ENCODE measurements around the gene MCM6.
"Not testable (repeated sequence)": the region's sequence is repeated elsewhere in the genome, so short reads cannot be mapped to it uniquely, and the experiment has no call there.

Gene MCM6

DNA sequence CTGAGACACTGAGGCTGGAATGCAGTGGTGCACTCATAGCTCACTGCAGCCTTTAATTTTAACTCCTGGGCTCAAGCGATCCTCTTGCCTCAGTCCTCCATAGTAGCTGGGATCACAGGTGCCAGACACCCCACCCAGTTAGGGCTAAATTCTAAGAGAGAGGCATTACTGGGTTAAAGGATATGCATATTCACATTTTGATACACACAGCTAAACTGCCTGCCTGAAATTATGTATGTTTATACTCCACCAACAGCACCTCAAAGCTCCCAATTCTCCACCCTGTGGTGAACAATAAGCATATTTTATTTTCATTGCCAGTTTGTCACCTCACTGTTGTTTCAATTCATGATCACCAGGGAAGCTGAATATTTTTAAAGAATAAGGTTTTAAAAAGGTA is 18.7 kb upstream of the MCM6 start:
- no peak for DNase-seq (ENCODE audit: extremely low spot score)
- ChIA-PET CTCF (no interaction called here), POLR2A (no interaction called here)
- TF ChIP-seq LEF1 (IDR thresholded peaks at IDR 0.05; ENCODE audit: borderline replicate concordance), result no peak
- TF ChIP-seq FOXK2 (IDR thresholded peaks at IDR 0.05), result no peak
- TF ChIP-seq FOXM1 (IDR thresholded peaks at IDR 0.05; ENCODE audit: borderline replicate concordance), result no peak
- TF ChIP-seq TARDBP (IDR thresholded peaks at IDR 0.05), result no peak
- TF ChIP-seq SP1 (IDR thresholded peaks at IDR 0.05), result no peak
- no peak for TF ChIP-seq ELF4 (IDR thresholded peaks at IDR 0.05)
- TF ChIP-seq HDGF (IDR thresholded peaks at IDR 0.05; ENCODE audit: borderline replicate concordance), result no peak
- TF ChIP-seq ARNT (IDR thresholded peaks at IDR 0.05), result no peak

DNA sequence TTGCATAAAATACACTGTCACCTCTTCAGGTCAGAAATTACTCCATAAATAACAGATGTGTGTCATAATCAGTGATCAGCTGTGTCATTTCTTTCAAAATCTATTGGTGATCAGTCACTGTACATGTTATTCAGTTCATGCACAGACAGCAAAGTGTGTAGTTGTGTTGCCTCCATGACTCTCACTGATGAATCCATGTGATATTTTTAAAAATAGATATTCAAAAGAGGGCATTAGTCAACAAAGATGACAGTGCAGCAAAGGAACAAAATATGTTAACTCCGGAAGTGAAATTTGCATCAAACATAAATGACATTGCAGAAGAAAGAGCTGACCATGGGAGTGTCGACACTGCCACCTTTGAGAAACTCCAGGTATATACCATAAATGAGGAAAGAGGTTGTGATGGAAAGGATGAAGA is 17.1 kb upstream of the MCM6 start:
- TF ChIP-seq ELF4 (IDR thresholded peaks at IDR 0.05) (no peak), FOXA1 (IDR thresholded peaks at IDR 0.05) (no peak), LEF1 (IDR thresholded peaks at IDR 0.05; ENCODE audit: borderline replicate concordance) (no peak), SUZ12 (IDR thresholded peaks at IDR 0.05) (no peak), BHLHE40 (IDR thresholded peaks at IDR 0.05; ENCODE audit: borderline replicate concordance) (no peak), FOXK2 (IDR thresholded peaks at IDR 0.05) (no peak), CTBP1 (IDR thresholded peaks at IDR 0.05; ENCODE audit: borderline replicate concordance) (no peak), L3MBTL2 (conservative IDR thresholded peaks at IDR 0.05) (no peak), FOXM1 (IDR thresholded peaks at IDR 0.05; ENCODE audit: borderline replicate concordance) (no peak), SP1 (IDR thresholded peaks at IDR 0.05) (no peak), ARNT (IDR thresholded peaks at IDR 0.05) (no peak), TARDBP (IDR thresholded peaks at IDR 0.05) (no peak), NFRKB (IDR thresholded peaks at IDR 0.05) (no peak), ZNF384 (IDR thresholded peaks at IDR 0.05) (no peak), HDGF (IDR thresholded peaks at IDR 0.05; ENCODE audit: borderline replicate concordance) (no peak)
- TF ChIP-seq, protein P1, sequence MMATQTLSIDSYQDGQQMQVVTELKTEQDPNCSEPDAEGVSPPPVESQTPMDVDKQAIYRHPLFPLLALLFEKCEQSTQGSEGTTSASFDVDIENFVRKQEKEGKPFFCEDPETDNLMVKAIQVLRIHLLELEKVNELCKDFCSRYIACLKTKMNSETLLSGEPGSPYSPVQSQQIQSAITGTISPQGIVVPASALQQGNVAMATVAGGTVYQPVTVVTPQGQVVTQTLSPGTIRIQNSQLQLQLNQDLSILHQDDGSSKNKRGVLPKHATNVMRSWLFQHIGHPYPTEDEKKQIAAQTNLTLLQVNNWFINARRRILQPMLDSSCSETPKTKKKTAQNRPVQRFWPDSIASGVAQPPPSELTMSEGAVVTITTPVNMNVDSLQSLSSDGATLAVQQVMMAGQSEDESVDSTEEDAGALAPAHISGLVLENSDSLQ (IDR thresholded peaks at IDR 0.05), result no peak
- CTCF ChIA-PET, result no interaction called here
- POLR2A ChIA-PET, result no interaction called here
- DNase-seq (ENCODE audit: extremely low spot score), result no peak

DNA sequence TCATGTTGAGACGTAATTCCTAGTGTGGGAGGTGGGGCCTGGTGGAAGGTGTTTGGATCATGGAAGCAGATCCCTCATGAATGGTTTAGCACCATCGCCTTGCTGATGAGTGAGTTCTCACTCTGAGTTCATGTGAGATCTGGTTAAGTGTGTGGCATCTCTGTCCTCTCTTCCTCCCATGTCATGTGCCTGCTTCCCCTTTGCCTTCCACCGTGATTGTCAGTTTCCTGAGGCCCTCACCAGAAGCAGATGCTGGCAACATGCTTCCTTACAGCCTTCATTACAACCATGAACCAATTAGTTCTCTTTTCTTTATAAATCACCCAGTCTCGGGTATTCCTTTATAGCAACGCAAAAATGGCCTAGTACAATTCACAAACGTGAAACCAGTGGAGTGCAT is 14.6 kb upstream of the MCM6 start:
- TF ChIP-seq LEF1 (IDR thresholded peaks at IDR 0.05; ENCODE audit: borderline replicate concordance) (no peak), NFRKB (IDR thresholded peaks at IDR 0.05) (no peak), BHLHE40 (IDR thresholded peaks at IDR 0.05; ENCODE audit: borderline replicate concordance) (no peak), SUZ12 (IDR thresholded peaks at IDR 0.05) (no peak), ELF4 (IDR thresholded peaks at IDR 0.05) (no peak), FOXA1 (IDR thresholded peaks at IDR 0.05) (no peak), ARNT (IDR thresholded peaks at IDR 0.05) (no peak)
- CTCF ChIA-PET, result no interaction called here
- POLR2A ChIA-PET, result no interaction called here
- DNase-seq (ENCODE audit: extremely low spot score), result no peak

DNA sequence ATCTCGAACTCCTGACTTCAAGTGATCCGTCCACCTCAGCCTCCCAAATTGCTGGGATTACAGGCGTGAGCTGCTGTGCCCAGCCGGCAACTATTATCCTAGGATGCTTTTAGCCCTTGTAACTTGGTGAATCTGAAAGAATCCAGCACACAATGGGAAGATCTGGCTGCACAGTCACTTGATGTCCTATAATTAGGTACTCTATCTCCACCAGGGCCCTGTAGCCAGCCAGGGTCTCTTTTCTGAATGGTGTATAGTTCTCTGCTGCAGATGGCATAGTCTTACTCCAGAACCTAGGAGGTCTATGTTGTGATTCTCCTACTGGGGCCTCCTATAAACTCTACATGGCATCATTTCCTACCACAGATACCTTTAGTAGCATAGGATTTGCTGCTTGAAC is 13.9 kb upstream of the MCM6 start:
- TF ChIP-seq FOXA1 (IDR thresholded peaks at IDR 0.05) (no peak), HDGF (IDR thresholded peaks at IDR 0.05; ENCODE audit: borderline replicate concordance) (no peak), NFRKB (IDR thresholded peaks at IDR 0.05) (no peak), LEF1 (IDR thresholded peaks at IDR 0.05; ENCODE audit: borderline replicate concordance) (no peak), FOXK2 (IDR thresholded peaks at IDR 0.05) (no peak), ARNT (IDR thresholded peaks at IDR 0.05) (no peak), SP1 (IDR thresholded peaks at IDR 0.05) (no peak), BHLHE40 (IDR thresholded peaks at IDR 0.05; ENCODE audit: borderline replicate concordance) (no peak), ELF4 (IDR thresholded peaks at IDR 0.05) (no peak), TARDBP (IDR thresholded peaks at IDR 0.05) (no peak), SUZ12 (IDR thresholded peaks at IDR 0.05) (no peak)
- TF ChIP-seq, protein P1 (IDR thresholded peaks at IDR 0.05), result no peak
- CTCF ChIA-PET, result no interaction called here
- no peak for DNase-seq (ENCODE audit: extremely low spot score)
- POLR2A ChIA-PET, result no interaction called here

DNA sequence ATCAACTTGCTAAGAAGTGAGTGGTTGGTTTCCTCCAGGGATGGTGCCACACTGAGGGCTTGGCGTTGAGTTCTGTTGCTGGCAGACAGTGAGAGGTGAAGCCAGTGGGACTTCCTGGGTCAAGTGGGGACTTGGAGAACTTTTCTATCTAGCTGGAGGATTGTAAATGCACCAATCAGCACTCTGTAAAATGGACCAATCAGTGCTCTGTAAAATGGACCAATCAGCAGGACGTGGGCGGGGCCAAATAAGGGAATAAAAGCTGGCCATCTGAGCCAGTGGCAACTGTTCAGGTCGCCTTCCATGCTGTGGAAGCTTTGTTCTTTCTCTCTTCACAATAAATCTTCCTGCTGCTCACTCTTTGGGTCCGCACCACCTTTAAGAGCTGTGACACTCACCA is 12.3 kb upstream of the MCM6 start:
- CTCF ChIA-PET; DNase-seq (ENCODE audit: extremely low spot score); POLR2A ChIA-PET: not testable (repeated sequence)

DNA sequence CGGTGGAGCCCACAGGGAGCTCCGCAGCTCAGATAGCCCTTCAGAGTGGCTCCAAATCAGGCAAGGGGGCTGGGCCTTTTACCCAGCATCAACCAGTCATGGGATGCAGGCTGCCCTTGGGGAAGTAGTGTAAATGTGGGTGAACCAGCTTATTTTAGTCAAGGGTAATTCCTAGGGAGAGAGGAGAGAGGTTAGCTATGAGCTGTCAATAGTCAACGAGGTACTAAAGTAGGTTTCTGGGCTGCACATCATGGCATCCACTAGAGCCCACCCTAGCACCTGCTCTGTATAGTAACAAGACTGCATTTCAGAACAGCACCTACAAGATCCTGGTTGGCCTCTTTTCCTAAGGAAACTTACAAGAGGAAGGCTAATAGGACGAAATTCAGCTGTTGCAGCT is 9.5 kb upstream of the MCM6 start:
- no peak for DNase-seq (ENCODE audit: extremely low spot score)
- CTCF ChIA-PET, result no interaction called here
- POLR2A ChIA-PET, result interaction anchor here (0.8 kb wide), 1 partner anchor 10 kb away, joined by 3 read pairs; no protein-coding TSS in a partner anchor
- TF ChIP-seq FOXM1 (IDR thresholded peaks at IDR 0.05; ENCODE audit: borderline replicate concordance), result no peak
- no peak for TF ChIP-seq ARNT (IDR thresholded peaks at IDR 0.05)
- TF ChIP-seq LEF1 (IDR thresholded peaks at IDR 0.05; ENCODE audit: borderline replicate concordance), result no peak
- no peak for TF ChIP-seq SP1 (IDR thresholded peaks at IDR 0.05)
- TF ChIP-seq HDGF (IDR thresholded peaks at IDR 0.05; ENCODE audit: borderline replicate concordance), result no peak
- TF ChIP-seq CTBP1 (IDR thresholded peaks at IDR 0.05; ENCODE audit: borderline replicate concordance), result no peak
- TF ChIP-seq FOXA1 (IDR thresholded peaks at IDR 0.05), result no peak
- TF ChIP-seq BHLHE40 (IDR thresholded peaks at IDR 0.05; ENCODE audit: borderline replicate concordance), result no peak
- TF ChIP-seq TARDBP (IDR thresholded peaks at IDR 0.05), result no peak
- TF ChIP-seq NFRKB (IDR thresholded peaks at IDR 0.05), result no peak
- no peak for TF ChIP-seq FOXK2 (IDR thresholded peaks at IDR 0.05)
- no peak for TF ChIP-seq ELF4 (IDR thresholded peaks at IDR 0.05)

DNA sequence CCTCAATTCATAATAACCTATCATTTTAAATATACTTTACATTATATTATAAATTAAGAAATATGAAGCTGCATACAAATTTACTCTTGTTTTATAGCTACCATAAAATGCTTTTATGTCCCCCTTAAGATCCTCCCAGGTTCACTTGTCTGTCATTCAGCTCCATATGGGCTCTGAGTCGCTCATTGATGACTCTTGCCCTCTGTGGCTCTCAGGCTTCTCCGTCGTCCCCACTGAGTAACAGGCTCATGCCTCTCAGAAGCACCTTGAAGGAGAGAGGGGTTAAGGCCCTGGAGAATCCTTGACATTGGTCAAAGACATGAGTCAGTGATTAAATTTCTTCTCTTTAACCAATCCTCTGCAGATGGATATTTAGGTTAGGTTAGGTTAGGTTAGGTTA is 6.2 kb upstream of the MCM6 start:
- ChIA-PET POLR2A (no interaction called here), CTCF (interaction anchor here (0.5 kb wide), 1 partner anchor 498 kb away, joined by 3 read pairs; no protein-coding TSS in a partner anchor)
- no peak for DNase-seq (ENCODE audit: extremely low spot score)
- TF ChIP-seq, protein P1 (IDR thresholded peaks at IDR 0.05), result peak; percentile 50
- TF ChIP-seq ZNF384 (IDR thresholded peaks at IDR 0.05) (no peak), FOXA1 (IDR thresholded peaks at IDR 0.05) (no peak), L3MBTL2 (conservative IDR thresholded peaks at IDR 0.05) (peak; percentile 32; the same call in 1 of the 2 replicates)

DNA sequence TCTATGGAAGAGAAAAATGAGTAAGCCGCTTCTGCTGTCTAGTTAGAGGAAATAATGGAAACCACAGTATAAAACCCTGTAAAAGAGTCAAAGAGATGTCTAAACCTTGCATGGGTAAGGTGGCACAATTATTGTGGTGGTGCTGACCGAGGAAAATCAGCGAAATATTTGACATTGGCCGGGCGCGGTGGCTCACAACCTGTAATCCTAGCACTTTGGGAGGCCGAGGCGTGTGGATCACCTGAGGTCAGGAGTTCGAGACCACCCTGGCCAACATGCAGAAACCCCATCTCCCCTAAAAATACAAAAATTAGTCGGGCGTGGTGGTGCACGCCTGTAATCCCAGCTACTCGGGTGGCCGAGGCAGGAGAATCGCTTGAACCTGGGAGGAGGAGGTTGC is 527 bp upstream of the MCM6 start:
- CTCF ChIA-PET; DNase-seq (ENCODE audit: extremely low spot score): not testable (repeated sequence)
- POLR2A ChIA-PET, result interaction anchor here (0.9 kb wide), 1 partner anchor 109 kb away, joined by 3 read pairs; the partner anchor contains the start of gene DARS1

Data from HEK293T (cell line).